ENCODE measurements around the gene SNRNP25.

The SNRNP25 gene

GRCh38 chr16:104928-105327 lies 51.3 kb downstream of the SNRNP25 start:
- DNase-seq = no peak

GRCh38 chr16:105521-105920 lies 51.9 kb downstream of the SNRNP25 start:
- no peak for DNase-seq

GRCh38 chr16:106623-107324 lies 53.1 kb downstream of the SNRNP25 start:
- DNase-seq = peak; percentile 12

Data from KG1 (cell line).